ENCODE results near the gene DCTN2. TPM values are rescaled to one million over a fixed set of nuclear protein-coding genes. Genes with fewer than 3 reads are reported as not detected.

Gene DCTN2
- total and polyA plus RNA-seq, 11 donors: 62.3 to 228 (median 109) TPM

DNA sequence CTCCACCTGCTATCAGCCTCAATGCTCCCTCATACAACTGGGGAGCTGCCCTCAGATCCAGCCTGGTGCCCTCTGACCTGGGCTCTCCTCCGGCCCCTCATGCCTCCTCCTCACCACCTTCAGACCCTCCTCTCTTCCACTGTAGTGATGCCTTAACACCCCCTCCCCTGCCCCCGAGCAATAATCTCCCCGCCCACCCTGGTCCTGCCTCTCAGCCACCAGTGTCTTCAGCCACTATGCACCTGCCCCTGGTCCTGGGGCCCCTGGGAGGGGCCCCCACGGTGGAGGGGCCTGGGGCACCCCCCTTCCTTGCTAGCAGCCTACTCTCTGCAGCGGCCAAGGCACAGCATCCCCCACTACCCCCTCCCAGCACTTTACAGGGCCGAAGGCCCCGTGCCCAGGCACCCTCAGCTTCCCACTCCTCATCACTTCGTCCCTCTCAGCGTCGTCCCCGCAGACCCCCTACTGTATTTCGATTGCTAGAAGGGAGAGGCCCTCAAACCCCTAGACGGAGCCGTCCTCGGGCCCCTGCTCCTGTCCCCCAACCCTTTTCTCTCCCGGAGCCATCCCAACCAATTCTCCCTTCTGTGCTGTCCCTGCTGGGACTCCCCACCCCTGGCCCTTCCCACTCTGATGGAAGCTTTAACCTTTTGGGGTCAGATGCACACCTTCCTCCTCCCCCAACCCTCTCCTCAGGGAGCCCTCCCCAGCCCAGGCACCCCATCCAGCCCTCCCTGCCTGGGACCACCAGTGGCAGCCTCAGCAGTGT lies 21.2 kb downstream of the DCTN2 start:
- Histone ChIP-seq H3K4me1 (peaks cover 0 to 39% (median 35%) of the 10 kb centered on the region in 12 donors), H3K36me3 (peaks cover 0 to 70% (median 64%) of the 10 kb centered on the region in 9 donors), H3K27me3 (no peaks in the 10 kb centered on the region), H3K9me3 (no peaks in the 10 kb centered on the region), H3K4me3 (no peak overlapping the region), H3K27ac (no peak overlapping the region)
- WGBS, 4 donors: 81 to 85% (median 83%) methylated on average over 14 to 16 of the region's 16 CpGs
- intact Hi-C loops (cut with DNase I): no loop called here
- TF ChIP-seq CTCF (IDR thresholded peaks at IDR 0.05): no peak
- no peak for TF ChIP-seq POLR2A (IDR thresholded peaks at IDR 0.05)
- DNase-seq: no peak
- no peak for ATAC-seq

DNA sequence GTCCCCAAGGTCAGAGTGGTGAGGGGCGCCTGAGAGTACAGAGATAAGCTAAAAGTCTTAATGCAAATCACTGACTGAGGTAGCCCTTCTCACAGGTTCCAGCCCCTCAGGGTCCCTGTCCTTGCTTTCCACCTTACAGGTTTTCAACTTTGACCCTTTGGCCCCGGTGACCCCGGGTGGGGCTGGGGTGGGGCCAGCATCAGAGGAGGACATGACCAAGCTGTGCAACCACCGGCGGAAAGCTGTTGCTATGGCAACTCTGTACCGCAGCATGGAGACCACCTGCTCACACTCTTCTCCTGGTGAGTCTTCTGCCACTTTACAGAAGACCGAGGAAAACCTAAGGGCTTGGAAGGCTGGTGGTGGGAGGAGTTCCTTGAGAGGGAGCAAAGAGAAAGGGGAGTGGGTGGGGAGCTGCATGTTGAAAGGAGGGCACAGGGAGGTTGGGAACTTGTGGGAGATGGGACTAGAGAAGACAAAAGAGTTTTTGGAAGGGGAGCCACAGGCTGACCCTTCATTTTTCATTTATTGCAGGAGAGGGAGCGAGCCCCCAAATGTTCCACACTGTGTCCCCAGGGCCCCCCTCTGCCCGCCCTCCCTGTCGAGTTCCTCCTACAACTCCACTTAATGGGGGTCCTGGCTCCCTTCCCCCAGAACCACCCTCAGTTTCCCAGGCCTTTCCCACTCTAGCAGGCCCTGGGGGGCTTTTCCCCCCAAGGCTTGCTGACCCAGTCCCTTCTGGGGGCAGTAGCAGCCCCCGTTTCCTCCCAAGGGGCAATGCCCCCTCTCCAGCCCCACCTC lies 22.0 kb downstream of the DCTN2 start:
- peak overlapping the region in 1 of 12 donors; percentile 99 for H3K27ac ChIP-seq
- no peaks in the 10 kb centered on the region for H3K9me3 ChIP-seq
- intact Hi-C loops (cut with DNase I): no loop called here
- peaks cover 0 to 62% (median 56%) of the 10 kb centered on the region in 9 donors for H3K36me3 ChIP-seq
- DNase-seq (no peak), ATAC-seq (no peak)
- TF ChIP-seq POLR2A (IDR thresholded peaks at IDR 0.05) (no peak), CTCF (IDR thresholded peaks at IDR 0.05) (no peak)
- peaks cover 0 to 40% (median 35%) of the 10 kb centered on the region in 12 donors for H3K4me1 ChIP-seq
- H3K4me3 ChIP-seq: no peak overlapping the region
- H3K27me3 ChIP-seq: no peaks in the 10 kb centered on the region
- WGBS, 4 donors: 58 to 71% (median 69%) methylated on average over 11 of the region's 11 CpGs

- ATAC-seq (no peak), DNase-seq (no peak)
- peaks cover 0 to 47% (median 39%) of the 10 kb centered on the region in 12 donors for H3K4me1 ChIP-seq
- peaks cover 0 to 53% (median 46%) of the 10 kb centered on the region in 9 donors for H3K36me3 ChIP-seq
- 63 to 66% (median 64%) methylated on average over 14 of the region's 14 CpGs for WGBS, 4 donors
- no peaks in the 10 kb centered on the region for H3K27me3 ChIP-seq
- peak overlapping the region; percentile 94 to 100 (median 98) for H3K27ac ChIP-seq
- TF ChIP-seq POLR2A (IDR thresholded peaks at IDR 0.05) (no peak), CTCF (IDR thresholded peaks at IDR 0.05) (no peak)
- H3K4me3 ChIP-seq: peak overlapping the region; percentile 54 to 94 (median 83)
- intact Hi-C loops (cut with DNase I): loop anchor here in 2 of 10 donors (2.0 kb wide), 1 partner anchor 23 kb away; the partner anchor contains the start of gene DCTN2 (in 2 of the 2)
- H3K9me3 ChIP-seq: no peaks in the 10 kb centered on the region
Measured at GRCh38 chr12:57523706-57524614, 23.0 kb downstream of the DCTN2 start.

Data from heart left ventricle (tissue), 16 donors.